Measurements from ENCODE around the gene PDE8B. TPM values are rescaled to one million over a fixed set of nuclear protein-coding genes. Genes with fewer than 3 reads are reported as not detected.

PDE8B gene
- total and polyA plus RNA-seq, 2 donors (not counting 1 experiment from before 2014, with no cell fraction given), result 0.07 TPM; not detected in 1

DNA sequence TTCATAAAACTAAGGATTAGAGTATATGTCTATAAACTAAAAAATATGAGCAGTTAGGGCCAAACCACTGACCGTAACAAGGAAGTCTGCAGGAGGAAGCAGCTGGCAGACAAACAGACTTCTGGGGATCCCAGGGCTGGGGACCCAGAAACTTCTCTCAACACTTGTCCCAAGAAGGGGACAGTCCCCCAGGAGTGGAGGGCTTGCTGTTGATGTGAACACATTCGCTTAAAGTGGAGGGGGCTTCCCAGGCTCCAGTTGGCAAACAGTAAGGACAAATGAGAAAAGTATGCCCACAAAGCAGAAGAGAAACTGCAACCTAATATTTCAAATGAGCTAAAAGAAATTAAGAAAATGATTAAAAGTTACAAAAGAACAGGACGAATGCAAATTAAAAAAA, 83.7 kb downstream of the PDE8B start:
- Mint-ChIP-seq H3K27ac (no peak overlapping the region), H3K4me1 (peaks cover 26% of the 10 kb centered on the region), H3K27me3 (no peaks in the 10 kb centered on the region), H3K9me3 (ENCODE audit: insufficient read depth) (no peaks in the 10 kb centered on the region), H3K4me3 (no peak overlapping the region)
- H3K27ac ChIP-seq (ENCODE audit: low read length in 2 of 2), result no peak overlapping the region
- 0% methylated on average over 1 of the region's 3 CpGs for WGBS (ENCODE audit: insufficient coverage)
- H3K9ac ChIP-seq (ENCODE audit: low read length), result no peak overlapping the region
- H2AFZ ChIP-seq (ENCODE audit: insufficient read depth, low read depth, low read length, poor library complexity, severe bottlenecking), result peak overlapping the region; percentile 2
- intact Hi-C loops (cut with micrococcal nuclease), result no loop called here
- H3K27me3 ChIP-seq (replicated peaks in 1 of 4; ENCODE audit: control extremely low read depth in 1 of 4, control insufficient read depth in 3 of 4, insufficient read depth in 4 of 4, low read length in 3 of 4), result no peaks in the 10 kb centered on the region
- no peaks in the 10 kb centered on the region for H3K79me2 ChIP-seq (ENCODE audit: control insufficient read depth, insufficient read depth, low read length)
- H3K4me2 ChIP-seq (replicated peaks; ENCODE audit: low read depth, low read length, poor library complexity, severe bottlenecking), result peak overlapping the region; percentile 4
- no peaks in the 10 kb centered on the region for H4K20me1 ChIP-seq (ENCODE audit: control insufficient read depth, insufficient read depth, low read length, poor library complexity, severe bottlenecking)
- no peaks in the 10 kb centered on the region for H3K36me3 ChIP-seq (replicated peaks in 1 of 2; ENCODE audit: control extremely low read depth in 1 of 2, control insufficient read depth in 1 of 2, extremely low read depth in 1 of 2, insufficient read depth in 2 of 2, low read length in 1 of 2)
- DNase-seq (peak; percentile 28), ATAC-seq (ENCODE audit: low read depth) (no peak)
- H3K9me3 ChIP-seq (ENCODE audit: control extremely low read depth in 1 of 3, control insufficient read depth in 2 of 3, insufficient read depth in 1 of 3, low read length in 2 of 3), result no peaks in the 10 kb centered on the region
- TF ChIP-seq EZH2 (IDR thresholded peaks at IDR 0.05; ENCODE audit: borderline replicate concordance, insufficient read depth, low read depth, low read length, poor library complexity, severe bottlenecking), result no peak
- TF ChIP-seq, protein P1, sequence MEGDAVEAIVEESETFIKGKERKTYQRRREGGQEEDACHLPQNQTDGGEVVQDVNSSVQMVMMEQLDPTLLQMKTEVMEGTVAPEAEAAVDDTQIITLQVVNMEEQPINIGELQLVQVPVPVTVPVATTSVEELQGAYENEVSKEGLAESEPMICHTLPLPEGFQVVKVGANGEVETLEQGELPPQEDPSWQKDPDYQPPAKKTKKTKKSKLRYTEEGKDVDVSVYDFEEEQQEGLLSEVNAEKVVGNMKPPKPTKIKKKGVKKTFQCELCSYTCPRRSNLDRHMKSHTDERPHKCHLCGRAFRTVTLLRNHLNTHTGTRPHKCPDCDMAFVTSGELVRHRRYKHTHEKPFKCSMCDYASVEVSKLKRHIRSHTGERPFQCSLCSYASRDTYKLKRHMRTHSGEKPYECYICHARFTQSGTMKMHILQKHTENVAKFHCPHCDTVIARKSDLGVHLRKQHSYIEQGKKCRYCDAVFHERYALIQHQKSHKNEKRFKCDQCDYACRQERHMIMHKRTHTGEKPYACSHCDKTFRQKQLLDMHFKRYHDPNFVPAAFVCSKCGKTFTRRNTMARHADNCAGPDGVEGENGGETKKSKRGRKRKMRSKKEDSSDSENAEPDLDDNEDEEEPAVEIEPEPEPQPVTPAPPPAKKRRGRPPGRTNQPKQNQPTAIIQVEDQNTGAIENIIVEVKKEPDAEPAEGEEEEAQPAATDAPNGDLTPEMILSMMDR (IDR thresholded peaks at IDR 0.05), result no peak
- ChIA-PET POLR2A (no interaction called here), CTCF (no interaction called here)
- no peak overlapping the region for H3K4me3 ChIP-seq (ENCODE audit: control extremely low read depth in 1 of 5, extremely low read depth in 1 of 5, insufficient read depth in 1 of 5, low read depth in 2 of 5, low read length in 4 of 5)
- peaks cover 12 to 21% of the 10 kb centered on the region in 2 donors for H3K4me1 ChIP-seq (ENCODE audit: control insufficient read depth in 2 of 2, insufficient read depth in 2 of 2, low read length in 2 of 2)

- TF ChIP-seq, protein P1 (IDR thresholded peaks at IDR 0.05), result no peak
- TF ChIP-seq EZH2 (IDR thresholded peaks at IDR 0.05; ENCODE audit: borderline replicate concordance, insufficient read depth, low read depth, low read length, poor library complexity, severe bottlenecking), result no peak
- H3K4me1 Mint-ChIP-seq, result peaks cover 26% of the 10 kb centered on the region
These were observed 85.4 kb downstream of the PDE8B start for GRCh38 chr5:77295863-77296378.

More at GRCh38 chr5:77295863-77296378, 85.4 kb downstream of the PDE8B start:
- Histone ChIP-seq H3K4me1 (ENCODE audit: control insufficient read depth in 2 of 2, insufficient read depth in 2 of 2, low read length in 2 of 2) (peaks cover 12 to 21% of the 10 kb centered on the region in 2 donors), H3K4me2 (replicated peaks; ENCODE audit: low read depth, low read length, poor library complexity, severe bottlenecking) (no peak overlapping the region), H3K79me2 (ENCODE audit: control insufficient read depth, insufficient read depth, low read length) (no peaks in the 10 kb centered on the region), H3K27me3 (replicated peaks in 1 of 4; ENCODE audit: control extremely low read depth in 1 of 4, control insufficient read depth in 3 of 4, insufficient read depth in 4 of 4, low read length in 3 of 4) (no peaks in the 10 kb centered on the region), H3K9ac (ENCODE audit: low read length) (no peak overlapping the region), H3K27ac (ENCODE audit: low read length in 2 of 2) (no peak overlapping the region), H3K36me3 (replicated peaks in 1 of 2; ENCODE audit: control extremely low read depth in 1 of 2, control insufficient read depth in 1 of 2, extremely low read depth in 1 of 2, insufficient read depth in 2 of 2, low read length in 1 of 2) (no peaks in the 10 kb centered on the region), H4K20me1 (ENCODE audit: control insufficient read depth, insufficient read depth, low read length, poor library complexity, severe bottlenecking) (no peaks in the 10 kb centered on the region), H3K9me3 (ENCODE audit: control extremely low read depth in 1 of 3, control insufficient read depth in 2 of 3, insufficient read depth in 1 of 3, low read length in 2 of 3) (no peaks in the 10 kb centered on the region), H2AFZ (ENCODE audit: insufficient read depth, low read depth, low read length, poor library complexity, severe bottlenecking) (no peak overlapping the region), H3K4me3 (ENCODE audit: control extremely low read depth in 1 of 5, extremely low read depth in 1 of 5, insufficient read depth in 1 of 5, low read depth in 2 of 5, low read length in 4 of 5) (no peak overlapping the region)
- no peak overlapping the region for H3K27ac Mint-ChIP-seq
- H3K4me3 Mint-ChIP-seq, result no peak overlapping the region
- no peaks in the 10 kb centered on the region for H3K9me3 Mint-ChIP-seq (ENCODE audit: insufficient read depth)
- CTCF ChIA-PET, result no interaction called here
- ATAC-seq (ENCODE audit: low read depth), result no peak
- POLR2A ChIA-PET, result no interaction called here
- H3K27me3 Mint-ChIP-seq, result no peaks in the 10 kb centered on the region
- WGBS (ENCODE audit: insufficient coverage), result 83% methylated on average over 2 of the region's 4 CpGs
- DNase-seq, result no peak
- intact Hi-C loops (cut with micrococcal nuclease), result no loop called here
